Memory B cell (primary cell): ENCODE results near the gene PRSS56.

ENCODE experiments used
- ATAC-seq: fragments of 150-1000 bp; cut with Tn5 transposase; 2 replicates; pipeline ENCODE4 v1.10.0; 2021; ENCODE audit warnings: low read depth, mild to moderate bottlenecking, moderate library complexity
- DNase-seq, 2 donors: peaks; one replicate each; pipeline ENCODE4 v3.0.0; 2022; ENCODE audit warnings: low spot score in 2 of 2
- H3K27ac Mint-ChIP-seq: one replicate; pipeline ENCODE4 v1.8.0; 2022; ENCODE audit warnings: mild to moderate bottlenecking, moderate library complexity, mixed read lengths
- H3K27me3 Mint-ChIP-seq: one replicate; pipeline ENCODE4 v1.8.0; 2022; ENCODE audit warnings: mixed read lengths
- H3K36me3 Mint-ChIP-seq: one replicate; pipeline ENCODE4 v1.8.0; 2022; ENCODE audit warnings: mild to moderate bottlenecking, mixed read lengths
- H3K4me1 Mint-ChIP-seq: one replicate; pipeline ENCODE4 v1.8.0; 2022; ENCODE audit warnings: mixed read lengths
- H3K4me3 Mint-ChIP-seq: one replicate; pipeline ENCODE4 v1.8.0; 2022; ENCODE audit warnings: mild to moderate bottlenecking, moderate library complexity, mixed read lengths
- H3K9me3 Mint-ChIP-seq: one replicate; pipeline ENCODE4 v1.8.0; 2022; ENCODE audit warnings: mixed read lengths

Gene PRSS56

GRCh38 chr2:232542715-232543467 lies 22.7 kb downstream of the PRSS56 start:
- Mint-ChIP-seq H3K4me3 (no peak overlapping the region), H3K27ac (no peak overlapping the region), H3K27me3 (peaks cover 12% of the 10 kb centered on the region), H3K4me1 (peaks cover 24% of the 10 kb centered on the region), H3K36me3 (peaks cover 5% of the 10 kb centered on the region), H3K9me3 (no peaks in the 10 kb centered on the region)
- DNase-seq (no peak), ATAC-seq (no peak)

DNA sequence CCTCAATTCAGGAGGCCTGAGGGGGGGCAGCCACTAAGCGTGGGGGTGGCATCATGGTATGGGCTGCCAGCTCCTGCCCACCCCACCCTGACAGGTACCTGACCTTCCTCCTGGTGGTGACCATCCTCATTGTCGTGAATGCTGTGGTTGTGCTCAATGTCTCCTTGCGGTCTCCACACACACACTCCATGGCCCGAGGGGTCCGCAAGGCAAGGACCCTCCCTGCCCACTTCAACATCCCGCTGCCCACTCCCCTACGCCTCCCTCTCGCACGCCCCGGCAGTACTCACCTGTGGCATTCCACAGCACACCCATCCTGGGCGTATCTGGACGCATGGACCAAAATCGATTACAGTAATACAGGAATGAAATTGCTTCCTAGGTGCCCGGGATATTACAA lies 23.3 kb downstream of the PRSS56 start:
- DNase-seq (no peak), ATAC-seq (no peak)
- peaks cover under 1% of the 10 kb centered on the region for H3K9me3 Mint-ChIP-seq
- peaks cover 21% of the 10 kb centered on the region for H3K4me1 Mint-ChIP-seq
- H3K27ac Mint-ChIP-seq = no peak overlapping the region
- H3K36me3 Mint-ChIP-seq = peaks cover 7% of the 10 kb centered on the region
- H3K27me3 Mint-ChIP-seq = peaks cover 7% of the 10 kb centered on the region
- no peak overlapping the region for H3K4me3 Mint-ChIP-seq

DNA sequence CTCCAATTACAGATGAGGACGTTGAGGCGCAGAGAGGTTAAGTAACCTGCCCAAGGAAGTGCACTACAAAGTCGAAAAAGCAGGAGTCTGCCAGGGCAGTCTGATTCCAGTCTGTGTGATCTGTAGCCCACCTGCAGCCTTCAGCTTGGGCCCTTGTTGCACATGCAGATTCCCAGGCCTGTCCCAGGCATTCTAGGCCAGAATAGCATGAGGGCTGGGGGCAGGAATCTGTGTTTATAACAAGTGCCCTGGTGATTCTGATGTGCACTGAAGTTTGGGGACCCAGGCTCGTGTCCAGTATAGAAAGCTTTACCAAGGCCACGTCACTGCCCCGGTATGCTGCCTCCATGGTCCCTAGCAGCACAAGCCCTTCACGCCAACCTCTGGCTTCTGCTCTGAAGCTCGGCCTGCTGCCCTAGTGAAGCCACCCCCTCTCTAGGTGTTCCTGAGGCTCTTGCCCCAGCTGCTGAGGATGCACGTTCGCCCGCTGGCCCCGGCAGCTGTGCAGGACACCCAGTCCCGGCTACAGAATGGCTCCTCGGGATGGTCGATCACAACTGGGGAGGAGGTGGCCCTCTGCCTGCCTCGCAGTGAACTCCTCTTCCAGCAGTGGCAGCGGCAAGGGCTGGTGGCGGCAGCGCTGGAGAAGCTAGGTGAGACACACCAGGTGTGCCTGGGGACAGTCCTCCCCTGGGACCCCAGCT lies 23.9 kb downstream of the PRSS56 start:
- peaks cover 1% of the 10 kb centered on the region for H3K9me3 Mint-ChIP-seq
- H3K27ac Mint-ChIP-seq = no peak overlapping the region
- DNase-seq (no peak), ATAC-seq (no peak)
- peaks cover 19% of the 10 kb centered on the region for H3K4me1 Mint-ChIP-seq
- H3K4me3 Mint-ChIP-seq = no peak overlapping the region
- H3K36me3 Mint-ChIP-seq = peaks cover 9% of the 10 kb centered on the region
- peaks cover 1% of the 10 kb centered on the region for H3K27me3 Mint-ChIP-seq

DNA sequence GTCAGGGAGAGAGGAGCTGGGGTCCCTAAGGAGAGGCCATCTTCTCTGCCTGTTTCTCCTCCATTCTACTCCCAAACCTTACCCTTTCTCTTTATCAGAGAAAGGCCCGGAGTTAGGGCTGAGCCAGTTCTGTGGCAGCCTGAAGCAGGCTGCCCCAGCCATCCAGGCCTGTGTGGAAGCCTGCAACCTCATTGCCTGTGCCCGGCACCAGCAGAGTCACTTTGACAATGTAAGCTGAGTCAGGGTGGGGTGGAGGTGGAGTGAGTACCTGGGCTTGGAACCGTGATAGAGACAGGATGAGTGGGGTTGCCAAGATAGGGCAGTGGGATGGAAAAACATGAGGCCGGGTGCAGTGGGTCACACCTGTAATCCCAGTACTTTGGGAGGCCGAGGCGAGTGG lies 24.5 kb downstream of the PRSS56 start:
- Mint-ChIP-seq H3K4me3 (no peak overlapping the region), H3K9me3 (peaks cover 1% of the 10 kb centered on the region), H3K36me3 (peaks cover 9% of the 10 kb centered on the region), H3K4me1 (peaks cover 20% of the 10 kb centered on the region), H3K27me3 (no peaks in the 10 kb centered on the region), H3K27ac (no peak overlapping the region)
- no peak for ATAC-seq
- DNase-seq = no peak

GRCh38 chr2:232545511-232546375 lies 25.6 kb downstream of the PRSS56 start:
- peaks cover 1% of the 10 kb centered on the region for H3K9me3 Mint-ChIP-seq
- ATAC-seq = no peak
- peaks cover 19% of the 10 kb centered on the region for H3K4me1 Mint-ChIP-seq
- H3K27ac Mint-ChIP-seq = no peak overlapping the region
- no peaks in the 10 kb centered on the region for H3K27me3 Mint-ChIP-seq
- DNase-seq = no peak
- no peak overlapping the region for H3K4me3 Mint-ChIP-seq
- peaks cover 9% of the 10 kb centered on the region for H3K36me3 Mint-ChIP-seq

- H3K27ac Mint-ChIP-seq = no peak overlapping the region
- no peak overlapping the region for H3K4me3 Mint-ChIP-seq
- H3K9me3 Mint-ChIP-seq = peaks cover 1% of the 10 kb centered on the region
- no peaks in the 10 kb centered on the region for H3K27me3 Mint-ChIP-seq
- H3K36me3 Mint-ChIP-seq = peaks cover 9% of the 10 kb centered on the region
- H3K4me1 Mint-ChIP-seq = peaks cover 23% of the 10 kb centered on the region
- no peak for ATAC-seq
- no peak for DNase-seq
These were observed 27.8 kb downstream of the PRSS56 start for GRCh38 chr2:232547991-232548390.

- ATAC-seq = no peak
- Mint-ChIP-seq H3K36me3 (peaks cover 9% of the 10 kb centered on the region), H3K4me1 (peaks cover 39% of the 10 kb centered on the region)
These were observed 29.6 kb downstream of the PRSS56 start for GRCh38 chr2:232549655-232550353.

GRCh38 chr2:232550354-232551249 lies 30.4 kb downstream of the PRSS56 start, which contains the start of the genes EIF4E2 and TIGD1:
TSS of gene EIF4E2 (plus strand) at chr2:232550689. CDS start at chr2:232550725, 36 bp downstream.
TSS of gene TIGD1 (minus strand) at chr2:232550557. CDS start at chr2:232549882, 675 bp downstream.
- DNase-seq = peak; percentile 87 to 90
- Mint-ChIP-seq H3K36me3 (peaks cover 11% of the 10 kb centered on the region), H3K27ac (peak within 1 kb of the TSS; percentile 97), H3K9me3 (peaks cover 1% of the 10 kb centered on the region), H3K4me1 (peaks cover 42% of the 10 kb centered on the region), H3K4me3 (peak within 1 kb of the TSS; percentile 100), H3K27me3 (no peaks in the 10 kb centered on the region)
- ATAC-seq = peak; percentile 86

More at GRCh38 chr2:232549655-232550353, 29.6 kb downstream of the PRSS56 start:
- H3K4me3 Mint-ChIP-seq = peak overlapping the region; percentile 100
- no peak for DNase-seq
- peak overlapping the region; percentile 97 for H3K27ac Mint-ChIP-seq
- H3K9me3 Mint-ChIP-seq = peaks cover 1% of the 10 kb centered on the region
- H3K27me3 Mint-ChIP-seq = no peaks in the 10 kb centered on the region

GRCh38 chr2:232551250-232551638 lies 31.1 kb downstream of the PRSS56 start:
- Mint-ChIP-seq H3K36me3 (peaks cover 14% of the 10 kb centered on the region), H3K27ac (peak overlapping the region; percentile 97)

DNA sequence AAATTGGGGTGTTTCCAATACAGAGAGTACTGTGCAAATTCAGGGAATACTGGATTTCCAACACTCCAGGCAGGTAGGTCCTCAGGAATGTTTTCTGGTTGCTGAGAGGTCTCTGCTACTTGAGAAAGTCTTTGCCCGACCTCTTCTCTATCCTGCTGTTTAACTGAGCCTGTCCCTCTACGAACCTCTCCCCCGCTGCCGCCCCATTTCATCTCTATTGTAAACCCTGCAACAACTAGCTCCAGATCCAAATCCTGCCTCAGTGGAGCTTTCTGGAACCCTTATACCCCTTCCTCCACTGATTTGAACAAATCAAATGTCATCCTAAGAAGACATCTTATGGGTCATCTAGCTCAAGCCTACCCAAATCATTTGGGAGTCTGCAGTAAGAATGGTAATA lies 31.6 kb downstream of the PRSS56 start:
- peaks cover 43% of the 10 kb centered on the region for H3K4me1 Mint-ChIP-seq
- peak overlapping the region; percentile 97 for H3K27ac Mint-ChIP-seq
- peaks cover 1% of the 10 kb centered on the region for H3K9me3 Mint-ChIP-seq
- no peaks in the 10 kb centered on the region for H3K27me3 Mint-ChIP-seq
- peak overlapping the region; percentile 100 for H3K4me3 Mint-ChIP-seq
- DNase-seq = no peak
- ATAC-seq = no peak
- peaks cover 14% of the 10 kb centered on the region for H3K36me3 Mint-ChIP-seq

More at GRCh38 chr2:232551250-232551638, 31.1 kb downstream of the PRSS56 start:
- Mint-ChIP-seq H3K9me3 (peaks cover 1% of the 10 kb centered on the region), H3K27me3 (no peaks in the 10 kb centered on the region), H3K4me1 (peaks cover 45% of the 10 kb centered on the region), H3K4me3 (peak overlapping the region; percentile 100)
- DNase-seq (no peak), ATAC-seq (no peak)

- no peaks in the 10 kb centered on the region for H3K27me3 Mint-ChIP-seq
- DNase-seq (no peak), ATAC-seq (no peak)
- H3K9me3 Mint-ChIP-seq = no peaks in the 10 kb centered on the region
- H3K36me3 Mint-ChIP-seq = peaks cover 36% of the 10 kb centered on the region
- peaks cover 32% of the 10 kb centered on the region for H3K4me1 Mint-ChIP-seq
- H3K4me3 Mint-ChIP-seq = no peak overlapping the region
- H3K27ac Mint-ChIP-seq = no peak overlapping the region
These were observed 36.2 kb downstream of the PRSS56 start for GRCh38 chr2:232556426-232556825.

DNA sequence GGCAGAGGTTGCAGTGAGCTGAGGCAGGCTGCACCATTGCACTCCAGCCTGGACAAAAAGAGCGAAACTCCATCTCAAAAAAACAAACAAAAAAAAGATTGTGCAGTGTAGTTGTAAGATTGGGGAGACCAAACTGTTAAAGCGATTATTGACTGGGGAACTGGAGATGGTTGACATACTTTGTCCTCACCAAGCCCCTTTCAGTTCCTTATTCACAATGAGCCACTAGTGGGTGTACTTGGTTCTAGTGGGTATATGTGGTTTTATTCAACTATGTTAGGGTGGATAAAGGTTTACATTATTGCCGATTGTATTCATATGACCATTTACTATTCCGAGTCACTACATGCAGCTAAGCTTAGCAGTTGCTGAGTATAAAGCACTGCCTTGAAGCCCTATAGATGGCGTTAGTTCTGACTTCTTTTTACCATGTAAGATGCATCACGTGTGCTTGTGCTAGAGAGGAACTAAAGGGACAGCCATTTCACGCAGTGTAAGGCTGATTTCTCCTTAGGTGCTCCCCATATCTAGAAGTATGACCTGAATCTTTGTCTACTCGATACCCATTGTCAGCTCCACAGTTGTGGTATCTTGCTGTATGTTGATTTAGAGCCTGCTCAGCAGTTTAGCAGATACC lies 42.4 kb downstream of the PRSS56 start:
- DNase-seq (no peak), ATAC-seq (peak; percentile 80)
- no peaks in the 10 kb centered on the region for H3K9me3 Mint-ChIP-seq
- no peaks in the 10 kb centered on the region for H3K27me3 Mint-ChIP-seq
- H3K27ac Mint-ChIP-seq = no peak overlapping the region
- no peak overlapping the region for H3K4me3 Mint-ChIP-seq
- peaks cover 9% of the 10 kb centered on the region for H3K4me1 Mint-ChIP-seq
- H3K36me3 Mint-ChIP-seq = peaks cover 40% of the 10 kb centered on the region
